Prostate gland (tissue), 2 donors: ENCODE results near the gene DHCR7.

Experiments
- CTCF ChIP-seq, 4 experiments: fragments of 200-600 bp in 2 of 4; fragments of 450-650 bp in 2 of 4; sonication (generic) in 2 of 4; IDR thresholded peaks; 1 replicate in 3 of 4; 2 replicates in 1 of 4; pipeline ENCODE4 v1.5.1; 2016 to 2019; ENCODE audit warnings: antibody characterized with exemption in 4 of 4, mild to moderate bottlenecking in 2 of 4, moderate library complexity in 2 of 4
- POLR2A ChIP-seq: fragments of 450-650 bp; IDR thresholded peaks from one replicate; pipeline ENCODE4 v1.6.1; 2016; ENCODE audit warnings: antibody characterized with exemption, mild to moderate bottlenecking
- POLR2AphosphoS5 ChIP-seq: sonication (generic); formaldehyde crosslinking; IDR thresholded peaks from one replicate; pipeline ENCODE4 v1.6.1; 2017; ENCODE audit warnings: antibody characterized with exemption

- TF ChIP-seq CTCF (IDR thresholded peaks at IDR 0.05), result no peak
- TF ChIP-seq POLR2AphosphoS5, result no peak
- TF ChIP-seq POLR2A, result no peak
Observed at GRCh38 chr11:71423181-71423790, 24.9 kb downstream of the DHCR7 start.
